Sigmoid colon (tissue), 7 donors: Measurements from ENCODE around the gene SYNGR1. TPM values are rescaled to one million over a fixed set of nuclear protein-coding genes. Genes with fewer than 3 reads are reported as not detected.
"Not testable (repeated sequence)": the region's sequence is repeated elsewhere in the genome, so short reads cannot be mapped to it uniquely, and the experiment has no call there.

Source experiments
- DNase-seq: peaks from one replicate; pipeline ENCODE4 v3.0.0-alpha.2; 2019
- H3K27ac ChIP-seq, 4 donors: fragments of 200-600 bp; sonication (generic); one replicate each; pipeline ENCODE4 v1.5.1; 2016 to 2019; ENCODE audit warnings: mild to moderate bottlenecking in 1 of 4
- H3K27me3 ChIP-seq, 3 donors: fragments of 200-600 bp; sonication (generic); one replicate each; pipeline ENCODE4 v1.5.1; 2019; ENCODE audit warnings: mild to moderate bottlenecking in 1 of 3
- H3K36me3 ChIP-seq, 4 donors: fragments of 200-600 bp; sonication (generic); one replicate each; pipeline ENCODE4 v1.5.1; 2016 to 2019
- H3K4me1 ChIP-seq, 4 donors: fragments of 200-600 bp; sonication (generic); one replicate each; pipeline ENCODE4 v1.5.1; 2017 to 2019
- H3K4me3 ChIP-seq, 4 donors: fragments of 200-600 bp; sonication (generic); one replicate each; pipeline ENCODE4 v1.5.1; 2017 to 2019; ENCODE audit warnings: mild to moderate bottlenecking in 2 of 4, moderate library complexity in 1 of 4
- H3K9me3 ChIP-seq, 4 donors: fragments of 200-600 bp in 3 of 4; sonication (generic) in 3 of 4; one replicate each; pipeline versions ENCODE4 v1.5.1 to v1.6.1; 2013 to 2019
- EP300 ChIP-seq, 4 donors: sonication (generic); formaldehyde crosslinking; IDR thresholded peaks; one replicate each; pipeline ENCODE4 v1.6.1; 2017; ENCODE audit warnings: antibody characterized with exemption in 4 of 4
- POLR2A ChIP-seq, 2 donors: fragments of 450-650 bp; IDR thresholded peaks; one replicate each; pipeline ENCODE4 v1.6.1; 2016; ENCODE audit warnings: antibody characterized with exemption in 2 of 2, mild to moderate bottlenecking in 2 of 2, moderate library complexity in 2 of 2
- POLR2AphosphoS5 ChIP-seq, 4 donors: sonication (generic); formaldehyde crosslinking; IDR thresholded peaks; one replicate each; pipeline ENCODE4 v1.6.1; 2017; ENCODE audit warnings: antibody characterized with exemption in 4 of 4
- WGBS, 2 donors: extraction: QIAGEN DNeasy Blood & Tissue Kit; methylation state at CpG; one replicate each; pipeline ENCODE4 v1.1.7; 2013; 5-methylcytosine and 5-hydroxymethylcytosine counted together
- intact Hi-C: fragments of 100-400 bp; cut with DNase I; formaldehyde crosslinking; loops from one replicate; pipeline ENCODE4 v1.15.1; 2023
- polyA plus RNA-seq, 3 donors: library from polyadenylated mRNA; stranded (reverse); fragments of 200-250 nt; gene quantifications; one replicate each; pipeline ENCODE4 v1.2.3, GENCODE V29; 2013
- total RNA-seq, 4 donors: library from RNA; depleted of rRNA; stranded (reverse); fragments of >200 nt; gene quantifications; one replicate each; pipeline ENCODE4 v1.1.0, GENCODE V29; 2016
- TF ChIP-seq, protein P1 (sequence below), 4 experiments: fragments of 450-650 bp in 3 of 4; fragments of 200-600 bp in 1 of 4; IDR thresholded peaks; one replicate each; pipeline ENCODE4 v1.5.1; 2016 to 2019; ENCODE audit warnings: antibody characterized with exemption in 4 of 4, mild to moderate bottlenecking in 3 of 4, moderate library complexity in 2 of 4
- donor health status: healthy with polysubstance abuse.
- donor health status: Bipolar disorder and iron deficiency.
- donor health status: healthy.

The SYNGR1 gene
- total and polyA plus RNA-seq, 7 donors = 0.69 to 29.4 (median 14.5) TPM

DNA sequence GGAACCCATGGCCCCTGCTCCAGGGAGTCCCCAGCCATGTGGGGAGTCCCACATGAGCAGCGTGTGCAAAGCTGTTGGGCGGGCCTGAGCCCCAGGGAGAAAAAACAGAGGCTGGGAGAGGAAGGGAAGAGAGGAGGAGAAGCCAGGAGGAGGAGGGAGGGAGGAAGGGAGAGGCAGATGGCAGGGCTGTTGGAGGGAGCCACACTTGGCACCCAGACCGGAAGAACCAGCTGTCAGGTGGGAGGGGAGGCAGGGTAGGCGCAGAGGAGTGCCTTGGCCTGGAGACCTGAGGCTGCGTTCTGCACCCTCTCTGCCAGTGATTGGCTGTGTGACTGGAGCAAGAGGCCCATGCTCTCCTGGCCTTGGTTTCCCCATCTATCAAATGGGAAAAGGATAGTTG lies 6.7 kb downstream of the SYNGR1 start:
- Histone ChIP-seq H3K9me3 (no peaks in the 10 kb centered on the region), H3K4me3 (no peak overlapping the region), H3K36me3 (peaks cover 0 to 5% (median 0%) of the 10 kb centered on the region in 4 donors), H3K27me3 (no peaks in the 10 kb centered on the region), H3K27ac (no peak overlapping the region), H3K4me1 (peaks cover 0 to 2% (median 1%) of the 10 kb centered on the region in 4 donors)
- no peak for DNase-seq
- WGBS, 2 donors = 57 to 73% methylated on average over 5 of the region's 5 CpGs
- TF ChIP-seq POLR2A (IDR thresholded peaks at IDR 0.05) = no peak
- TF ChIP-seq POLR2AphosphoS5 (IDR thresholded peaks at IDR 0.05) = no peak
- no peak for TF ChIP-seq EP300 (IDR thresholded peaks at IDR 0.05)
- TF ChIP-seq, protein P1, sequence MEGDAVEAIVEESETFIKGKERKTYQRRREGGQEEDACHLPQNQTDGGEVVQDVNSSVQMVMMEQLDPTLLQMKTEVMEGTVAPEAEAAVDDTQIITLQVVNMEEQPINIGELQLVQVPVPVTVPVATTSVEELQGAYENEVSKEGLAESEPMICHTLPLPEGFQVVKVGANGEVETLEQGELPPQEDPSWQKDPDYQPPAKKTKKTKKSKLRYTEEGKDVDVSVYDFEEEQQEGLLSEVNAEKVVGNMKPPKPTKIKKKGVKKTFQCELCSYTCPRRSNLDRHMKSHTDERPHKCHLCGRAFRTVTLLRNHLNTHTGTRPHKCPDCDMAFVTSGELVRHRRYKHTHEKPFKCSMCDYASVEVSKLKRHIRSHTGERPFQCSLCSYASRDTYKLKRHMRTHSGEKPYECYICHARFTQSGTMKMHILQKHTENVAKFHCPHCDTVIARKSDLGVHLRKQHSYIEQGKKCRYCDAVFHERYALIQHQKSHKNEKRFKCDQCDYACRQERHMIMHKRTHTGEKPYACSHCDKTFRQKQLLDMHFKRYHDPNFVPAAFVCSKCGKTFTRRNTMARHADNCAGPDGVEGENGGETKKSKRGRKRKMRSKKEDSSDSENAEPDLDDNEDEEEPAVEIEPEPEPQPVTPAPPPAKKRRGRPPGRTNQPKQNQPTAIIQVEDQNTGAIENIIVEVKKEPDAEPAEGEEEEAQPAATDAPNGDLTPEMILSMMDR (IDR thresholded peaks at IDR 0.05) = no peak
- intact Hi-C loops = no loop called here

DNA sequence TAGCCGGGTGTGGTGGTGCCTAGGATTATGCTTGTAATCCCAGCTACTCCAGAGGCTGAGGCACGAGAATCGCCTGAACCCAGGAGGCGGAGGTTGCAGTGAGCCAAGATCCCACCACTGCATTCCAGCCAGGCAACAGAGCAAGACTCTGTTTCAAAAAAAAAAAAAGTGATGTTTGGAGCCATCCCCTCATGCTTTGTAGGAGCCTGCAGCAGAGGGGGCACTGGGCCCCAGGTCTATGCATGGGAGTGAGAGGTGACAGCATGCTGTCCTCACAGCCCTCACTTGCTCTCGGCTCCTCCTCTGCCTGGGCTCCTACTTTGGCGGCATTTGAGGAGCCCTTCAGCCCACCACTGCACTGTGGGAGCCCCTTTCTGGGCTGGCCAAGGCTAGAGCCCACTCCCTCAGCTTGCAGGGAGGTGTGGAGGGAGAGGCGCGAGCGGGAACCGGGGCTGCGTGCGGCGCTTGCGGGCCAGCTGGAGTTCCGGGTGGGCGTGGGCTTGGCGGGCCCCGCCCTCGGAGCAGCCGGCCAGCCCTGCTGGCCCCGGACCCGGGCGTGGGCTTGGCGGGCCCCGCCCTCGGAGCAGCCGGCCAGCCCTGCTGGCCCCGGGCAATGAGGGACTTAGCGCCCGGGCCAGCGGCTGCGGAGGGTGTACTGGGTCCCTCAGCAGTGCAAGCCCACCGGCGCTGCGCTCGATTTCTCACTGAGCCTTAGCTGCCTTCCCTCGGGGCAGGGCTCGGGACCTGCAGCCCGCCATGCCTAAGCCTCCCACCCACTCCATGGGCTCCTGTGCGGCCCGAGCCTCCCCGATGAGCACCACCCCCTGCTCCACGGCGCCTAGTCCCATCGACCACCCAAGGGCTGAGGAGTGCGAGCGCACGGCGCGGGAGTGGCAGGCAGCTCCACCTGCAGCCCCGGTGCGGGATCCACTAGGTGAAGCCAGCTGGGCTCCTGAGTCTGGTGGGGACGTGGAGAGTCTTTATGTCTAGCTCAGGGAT lies 7.6 kb downstream of the SYNGR1 start:
- H3K27ac ChIP-seq, H3K9me3 ChIP-seq, H3K4me3 ChIP-seq, DNase-seq, H3K4me1 ChIP-seq, intact Hi-C loops, H3K36me3 ChIP-seq, H3K27me3 ChIP-seq: not testable (repeated sequence)
- 90% methylated on average over 48 to 53 of the region's 53 CpGs for WGBS, 2 donors

DNA sequence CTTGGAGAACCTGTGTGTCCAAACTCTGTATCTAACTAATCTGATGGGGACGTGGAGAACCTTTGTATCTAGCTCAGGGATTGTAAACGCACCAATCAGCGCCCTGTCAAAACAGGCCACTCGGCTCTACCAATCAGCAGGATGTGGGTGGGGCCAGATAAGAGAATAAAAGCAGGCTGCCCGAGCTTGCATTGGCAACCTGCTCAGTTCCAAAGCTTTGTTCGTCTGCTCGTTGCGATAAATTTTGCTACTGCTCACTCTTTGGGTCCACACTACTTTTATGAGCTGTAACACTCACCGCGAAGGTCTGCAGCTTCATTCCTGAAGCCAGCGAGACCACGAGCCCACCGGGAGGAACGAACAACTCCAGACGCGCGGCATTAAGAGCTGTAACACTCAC lies 8.4 kb downstream of the SYNGR1 start:
- not testable (repeated sequence) for H3K4me3 ChIP-seq, H3K9me3 ChIP-seq

DNA sequence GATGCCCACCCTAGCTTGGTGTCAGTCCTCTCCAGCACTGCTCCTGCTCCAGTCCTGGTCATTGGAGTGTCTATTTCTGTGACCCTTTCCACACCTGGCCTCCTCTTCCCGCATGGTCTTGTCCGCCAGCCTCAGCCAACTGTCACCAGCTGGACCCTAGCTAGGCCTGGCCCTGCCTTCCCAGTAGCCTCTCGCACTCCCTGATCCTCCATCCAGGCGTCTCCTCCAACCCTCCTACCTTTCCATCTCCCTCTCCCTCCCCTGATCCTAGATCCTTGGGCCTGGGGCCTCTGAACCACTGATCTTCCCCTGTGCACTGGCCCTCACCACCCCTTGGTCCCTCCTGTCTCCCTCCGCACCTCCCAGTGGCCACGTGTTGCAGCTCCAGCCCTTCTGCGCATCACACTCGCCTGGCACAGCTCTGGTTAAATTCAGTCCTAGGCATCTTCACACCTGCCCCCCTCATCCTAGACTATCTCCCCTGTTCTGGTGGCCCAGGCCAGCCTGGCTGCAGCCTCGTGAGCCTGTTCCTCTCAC lies 9.9 kb downstream of the SYNGR1 start:
- Histone ChIP-seq H3K36me3 (peaks cover 0 to 5% (median 0%) of the 10 kb centered on the region in 4 donors), H3K27me3 (no peaks in the 10 kb centered on the region), H3K4me1 (peaks cover 0 to 16% (median 13%) of the 10 kb centered on the region in 4 donors), H3K27ac (no peak overlapping the region), H3K4me3 (no peak overlapping the region), H3K9me3 (no peaks in the 10 kb centered on the region)
- WGBS, 2 donors = 76 to 90% methylated on average over 9 of the region's 9 CpGs
- TF ChIP-seq POLR2AphosphoS5 (IDR thresholded peaks at IDR 0.05) (no peak), EP300 (IDR thresholded peaks at IDR 0.05) (no peak), POLR2A (IDR thresholded peaks at IDR 0.05) (no peak)
- TF ChIP-seq, protein P1 (IDR thresholded peaks at IDR 0.05) = no peak
- no peak for DNase-seq
- intact Hi-C loops = no loop called here

More for the DNA sequence above, 8.4 kb downstream of the SYNGR1 start:
- WGBS, 2 donors = 82 to 94% methylated on average over 14 to 15 of the region's 17 CpGs
- DNase-seq, H3K4me1 ChIP-seq, H3K27me3 ChIP-seq, H3K27ac ChIP-seq, H3K36me3 ChIP-seq, intact Hi-C loops: not testable (repeated sequence)

DNA sequence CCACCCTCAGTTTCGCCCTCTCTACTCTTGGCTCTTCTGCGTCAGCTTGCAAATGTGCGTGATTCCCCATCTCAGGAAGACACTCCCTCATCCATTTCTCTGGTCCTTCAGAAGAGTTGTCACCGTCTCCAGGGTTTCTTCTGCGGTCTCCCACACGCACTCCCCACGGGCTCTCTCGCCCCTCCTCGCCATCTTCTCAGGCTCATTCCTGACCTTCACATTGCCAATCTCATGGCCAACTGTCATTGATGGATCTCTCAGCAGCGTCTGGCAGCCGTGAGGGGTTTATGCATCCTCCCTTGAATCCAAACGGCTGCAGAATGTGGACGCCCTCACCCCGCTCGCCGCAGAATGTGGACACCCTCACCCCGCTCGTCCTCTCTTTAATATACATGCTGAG lies 10.5 kb downstream of the SYNGR1 start:
- H3K36me3 ChIP-seq = peaks cover 0 to 5% (median 0%) of the 10 kb centered on the region in 4 donors
- no peak overlapping the region for H3K27ac ChIP-seq
- no peaks in the 10 kb centered on the region for H3K9me3 ChIP-seq
- TF ChIP-seq POLR2A (IDR thresholded peaks at IDR 0.05) = no peak
- TF ChIP-seq, protein P1 (IDR thresholded peaks at IDR 0.05) = no peak
- no peak for TF ChIP-seq EP300 (IDR thresholded peaks at IDR 0.05)
- TF ChIP-seq POLR2AphosphoS5 (IDR thresholded peaks at IDR 0.05) = no peak
- peaks cover 0 to 21% (median 16%) of the 10 kb centered on the region in 4 donors for H3K4me1 ChIP-seq
- WGBS, 2 donors = 90 to 92% methylated on average over 18 of the region's 18 CpGs
- intact Hi-C loops = no loop called here
- DNase-seq = no peak
- H3K4me3 ChIP-seq = no peak overlapping the region
- H3K27me3 ChIP-seq = no peaks in the 10 kb centered on the region
